ENCODE measurements around the gene SNTB2.
"Not testable (repeated sequence)": the region's sequence is repeated elsewhere in the genome, so short reads cannot be mapped to it uniquely, and the experiment has no call there.

The SNTB2 gene

DNA sequence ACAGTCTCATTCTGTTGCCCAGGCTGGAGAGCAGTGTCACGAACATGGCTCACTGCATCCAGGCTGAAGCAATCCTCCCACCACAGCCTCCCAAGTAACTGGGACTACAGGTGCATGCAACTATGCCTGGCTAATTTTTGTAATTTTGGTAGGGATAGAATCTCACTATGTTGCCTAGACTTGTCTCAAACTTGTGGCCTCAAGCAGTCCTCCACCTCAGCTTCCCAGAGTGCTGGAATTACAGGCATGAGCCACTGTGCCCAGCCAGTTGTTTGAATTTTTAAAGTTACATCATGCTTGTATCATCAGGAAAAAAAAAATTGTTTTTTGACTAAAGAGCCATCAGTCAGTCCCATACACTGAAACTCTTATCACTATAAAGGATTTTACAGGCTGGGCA is 107.1 kb downstream of the SNTB2 start:
- no peak for DNase-seq

DNA sequence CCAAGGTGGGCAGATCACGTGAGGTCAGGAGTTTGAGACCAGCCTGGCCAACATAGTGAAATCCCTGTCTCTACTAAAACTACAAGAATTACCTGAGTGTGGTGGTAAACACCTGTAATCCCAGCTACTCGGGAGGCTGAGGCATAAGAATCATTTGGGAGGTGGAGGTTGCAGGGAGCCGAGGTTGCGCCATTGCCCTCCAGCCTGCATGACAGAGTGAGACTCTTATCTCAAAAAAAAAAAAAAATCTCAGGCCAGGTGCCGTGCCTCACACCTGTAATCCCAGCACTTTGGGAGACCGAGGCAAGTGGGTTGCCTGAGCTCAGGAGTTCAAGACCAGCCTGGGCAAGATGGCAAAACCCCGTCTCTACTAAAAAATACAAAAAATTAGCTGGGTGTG is 109.8 kb downstream of the SNTB2 start:
- DNase-seq, result not testable (repeated sequence)

DNA sequence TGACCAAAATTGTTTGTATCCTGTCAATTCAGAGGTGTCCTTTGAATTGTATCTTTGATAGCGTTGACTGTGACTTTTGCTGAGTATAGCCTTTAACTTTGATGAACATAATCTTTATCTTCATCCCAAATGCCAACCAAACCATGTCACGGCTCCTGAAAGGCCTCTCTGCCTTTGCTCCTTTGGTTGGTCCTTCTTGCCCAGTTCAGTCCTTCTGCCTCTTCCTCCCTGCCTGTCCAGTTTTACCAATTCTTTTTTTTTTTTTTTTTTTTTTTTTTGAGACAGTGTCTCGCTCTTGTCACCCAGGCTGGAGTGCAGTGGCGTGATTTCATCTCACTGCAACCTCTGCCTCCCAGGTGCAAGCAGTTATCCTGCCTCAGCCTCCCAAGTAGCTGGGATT is 111.3 kb downstream of the SNTB2 start:
- no peak for DNase-seq

DNA sequence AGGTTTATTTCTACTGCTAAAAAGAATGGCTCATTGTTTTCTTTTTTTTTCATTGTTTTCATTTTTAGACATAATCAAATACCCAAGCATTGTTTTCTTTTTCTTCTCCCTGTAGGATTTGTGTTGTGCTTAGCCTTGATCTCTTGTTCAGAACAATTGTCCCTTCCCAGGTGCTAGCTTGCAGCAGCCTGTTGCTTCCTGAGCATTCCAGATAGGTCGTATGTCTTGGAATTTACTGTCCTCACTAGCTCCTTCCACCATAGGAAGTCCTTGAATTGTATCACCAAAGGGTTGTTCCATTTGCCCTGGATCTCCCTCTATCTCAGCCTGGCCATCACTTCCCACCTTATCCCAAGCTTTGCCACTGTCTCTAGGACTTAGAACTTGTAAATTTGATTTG is 114.2 kb downstream of the SNTB2 start:
- no peak for DNase-seq

DNA sequence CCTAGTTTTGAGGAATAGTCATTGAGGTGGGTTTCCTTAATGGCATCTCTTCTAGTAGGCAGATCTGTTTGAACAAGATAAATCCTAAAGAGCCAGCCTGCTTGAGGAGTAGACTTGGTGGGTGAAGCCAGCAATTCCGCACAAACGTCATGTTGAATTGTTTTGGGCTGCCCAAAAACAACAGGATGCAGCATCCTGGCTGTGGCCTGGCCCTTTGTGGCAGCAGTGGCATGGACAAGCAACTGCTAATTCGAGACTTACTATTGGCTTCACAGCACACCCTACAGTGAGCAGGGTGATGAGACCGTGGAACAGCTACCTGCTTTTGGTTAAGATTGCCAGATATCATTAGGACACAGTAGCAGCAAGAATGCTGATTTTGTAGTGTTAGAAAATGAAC is 114.9 kb downstream of the SNTB2 start:
- no peak for DNase-seq

DNA sequence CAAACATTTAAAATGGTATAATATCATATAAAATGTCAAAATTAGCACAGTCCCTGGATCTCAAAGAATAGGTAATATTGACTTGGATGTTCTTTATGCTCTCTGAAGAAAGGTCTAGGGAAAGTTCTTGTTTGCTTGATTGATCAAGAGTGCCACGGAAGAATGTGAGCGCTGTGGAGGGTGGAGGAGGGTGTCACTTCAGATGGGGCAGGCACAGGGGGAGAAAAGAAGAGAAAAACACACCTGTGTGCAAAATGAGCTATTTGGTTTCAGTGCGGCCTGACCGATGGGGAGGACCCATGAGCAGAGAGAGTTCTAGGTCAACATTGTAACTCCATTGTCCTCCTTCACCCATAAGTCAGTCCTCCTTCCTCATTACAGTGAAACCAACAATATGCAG is 115.3 kb downstream of the SNTB2 start:
- DNase-seq, result no peak

DNA sequence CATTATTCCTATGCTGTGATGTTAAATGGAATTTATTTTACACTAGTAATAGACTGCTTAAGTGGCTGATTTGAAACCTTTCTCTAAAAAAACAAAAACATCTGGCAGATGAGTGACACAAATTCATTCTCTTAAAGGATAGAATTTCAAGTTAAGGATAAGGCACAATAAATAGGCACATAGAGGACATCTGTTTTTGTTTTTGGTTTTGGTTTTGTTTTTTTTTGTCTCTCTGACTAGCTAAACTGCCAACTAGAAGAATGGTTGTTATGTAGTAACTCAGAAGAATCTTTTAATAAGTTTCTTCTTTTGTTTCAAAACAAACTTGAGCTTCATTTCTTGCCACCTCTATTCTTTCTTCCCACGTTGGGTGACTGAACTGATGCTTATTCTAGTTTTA is 119.1 kb downstream of the SNTB2 start:
- DNase-seq, result no peak

DNA sequence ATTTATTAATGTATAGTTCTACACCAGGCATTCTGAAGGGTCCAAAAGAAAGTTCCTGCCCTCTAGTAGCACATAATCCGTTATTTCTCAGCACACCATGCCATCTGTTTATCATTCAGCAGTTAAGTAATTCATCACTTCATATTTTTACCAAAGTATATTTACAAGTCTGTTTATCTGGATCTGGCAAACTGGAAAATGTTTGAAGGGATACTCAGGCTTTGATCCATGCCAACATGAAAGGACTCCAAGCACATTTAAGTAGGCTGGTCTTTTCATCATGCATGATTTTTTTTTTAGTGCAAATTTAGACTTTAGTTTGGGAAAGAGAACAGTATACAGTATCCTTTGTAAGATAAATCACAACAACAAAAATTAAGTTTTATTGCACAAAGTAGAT is 120.1 kb downstream of the SNTB2 start:
- DNase-seq, result no peak

DNA sequence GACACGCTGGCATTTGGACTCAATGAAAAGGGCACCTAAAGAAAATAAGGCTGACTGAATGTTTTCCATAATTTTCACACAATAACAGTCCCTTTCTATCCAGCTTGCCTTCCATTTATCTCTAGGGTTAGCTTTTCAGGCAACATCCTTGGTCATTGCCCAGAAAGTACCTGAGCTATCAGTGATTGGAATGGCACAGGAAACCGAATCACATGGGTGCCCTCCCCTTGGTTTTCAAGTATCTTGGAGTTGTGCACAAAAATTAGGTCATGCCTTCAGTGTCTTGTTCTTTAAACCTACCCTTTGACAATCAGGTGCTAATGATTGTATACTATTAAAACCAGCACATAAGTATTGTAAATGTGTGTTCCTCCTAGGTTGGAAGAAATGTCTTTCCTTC is 120.9 kb downstream of the SNTB2 start:
- DNase-seq, result no peak

DNA sequence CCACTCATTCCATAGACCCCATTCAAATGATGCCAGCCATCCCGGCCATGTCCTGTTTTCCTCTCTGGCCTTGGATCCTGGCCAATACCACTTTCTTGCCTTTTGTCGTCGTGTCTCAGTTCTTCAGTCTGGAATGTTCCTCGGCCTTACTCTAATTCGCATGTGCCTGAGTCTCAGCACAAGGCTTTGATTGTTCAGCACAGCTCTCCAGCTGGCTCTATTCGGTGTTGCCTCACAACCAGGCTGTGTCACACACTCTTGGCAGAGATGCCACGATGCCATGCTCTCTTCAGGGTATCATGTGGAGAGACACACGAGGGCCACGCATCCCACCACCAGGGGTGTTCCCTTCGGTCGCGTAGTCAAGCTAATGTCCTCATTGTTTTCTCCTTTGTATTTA is 122.4 kb downstream of the SNTB2 start:
- DNase-seq, result no peak

DNA sequence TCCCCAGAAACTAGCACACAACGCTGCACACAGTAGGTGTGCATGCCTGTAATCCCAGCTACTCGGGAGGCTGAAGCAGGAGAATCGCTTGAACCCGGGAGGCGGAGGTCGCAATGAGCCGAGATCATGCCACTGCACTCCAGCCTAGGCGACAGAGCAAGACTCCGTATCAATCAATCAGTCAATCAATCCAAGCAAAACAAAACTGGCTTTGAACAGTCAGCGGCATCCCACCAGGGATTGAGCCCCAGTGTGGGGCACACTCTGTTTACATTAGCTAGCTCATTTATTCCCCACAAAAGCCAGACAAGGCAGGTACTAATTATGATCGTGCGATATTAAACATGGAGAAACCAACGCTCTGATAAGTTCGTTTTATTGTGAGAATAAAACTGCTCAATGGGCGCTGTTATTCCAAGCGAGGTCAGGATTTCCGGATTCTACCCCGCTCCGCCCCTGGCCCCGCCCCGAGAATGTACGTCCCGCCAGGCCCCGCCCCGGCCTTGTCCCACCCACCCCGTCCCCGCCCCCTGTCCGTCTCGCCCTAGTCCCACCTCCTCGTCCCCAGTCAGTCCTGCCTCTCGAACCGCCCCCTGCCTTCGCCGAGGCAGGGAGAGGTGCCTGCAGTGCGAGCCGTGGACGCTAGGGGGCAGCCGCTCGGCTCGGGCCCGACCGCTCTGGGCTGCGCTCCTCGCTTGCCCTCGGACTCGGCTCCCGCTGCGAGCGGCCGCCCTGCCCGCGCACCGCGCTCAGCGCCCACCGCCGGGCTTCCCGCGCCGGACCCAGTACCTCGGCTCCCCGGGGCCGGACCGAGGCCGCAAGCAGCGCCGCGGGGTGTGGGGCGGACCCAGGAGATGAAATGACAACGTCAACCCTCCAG is 123.9 kb downstream of the SNTB2 start, which contains the start of gene VPS4A:
Gene VPS4A, plus strand, starts transcription at position 698 of the 880 bp plus-strand sequence. Its CDS starts 162 bp downstream, at position 860.
- peak; percentile 73 for DNase-seq

DNA sequence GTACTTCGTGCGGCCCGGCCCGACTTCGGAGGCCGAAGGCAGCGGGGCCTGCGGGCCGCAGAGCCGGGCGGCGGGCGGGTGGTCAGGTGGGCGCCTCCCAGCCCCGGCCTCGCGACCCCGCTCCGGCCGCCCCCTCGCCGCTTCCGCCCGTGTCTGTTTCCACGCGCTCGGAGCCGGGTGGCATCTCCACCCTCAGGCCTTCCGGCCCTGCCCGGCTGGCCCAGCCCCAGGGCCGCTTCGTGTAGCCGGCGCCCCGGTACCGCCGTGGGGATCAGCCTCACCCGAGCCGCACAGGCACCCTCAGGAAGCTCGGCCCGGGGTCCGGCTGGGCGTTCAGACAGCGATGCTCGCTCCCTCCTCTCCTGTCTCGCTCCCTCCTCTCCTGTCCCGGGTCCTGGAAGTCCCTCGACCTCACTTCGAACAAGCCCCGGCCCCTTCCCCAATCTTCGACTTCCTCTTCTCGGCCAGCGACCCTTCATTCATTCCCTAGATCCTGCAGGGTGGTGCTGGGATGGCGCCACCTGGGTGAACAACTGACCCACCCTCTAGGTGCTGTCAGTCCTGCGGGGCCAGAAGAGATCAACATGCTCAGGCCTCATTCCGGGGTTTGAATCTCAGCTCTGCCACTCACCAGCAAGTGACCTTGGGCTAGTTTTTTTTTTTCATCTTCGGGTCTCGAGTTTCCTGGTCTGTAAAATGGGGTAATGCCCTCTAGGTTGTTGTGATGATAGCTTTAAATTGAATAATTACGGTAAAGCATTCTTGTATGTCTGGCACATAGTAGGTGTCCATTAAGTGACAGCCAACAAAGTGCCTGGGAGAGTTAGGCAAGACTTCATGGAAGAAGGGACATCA is 124.8 kb downstream of the SNTB2 start:
- no peak for DNase-seq

DNA sequence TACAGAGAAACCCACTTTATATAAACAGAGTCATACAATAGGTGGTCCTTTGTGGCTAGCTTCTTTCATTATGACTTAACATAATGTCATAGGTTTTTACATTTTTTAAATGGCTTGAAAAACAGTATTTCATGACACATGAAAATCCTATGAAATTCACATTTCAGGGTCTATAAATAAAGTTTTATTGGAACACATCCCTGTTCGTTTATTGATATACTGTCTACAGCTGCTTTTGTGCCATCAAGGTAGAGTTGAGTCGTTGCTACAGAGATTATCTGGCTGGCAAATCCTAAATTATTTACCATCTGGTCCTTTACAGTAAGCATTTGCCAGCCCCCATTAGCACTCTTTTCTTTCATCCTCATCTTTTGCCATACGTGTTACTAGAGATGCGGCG is 126.5 kb downstream of the SNTB2 start:
- DNase-seq, result no peak

DNA sequence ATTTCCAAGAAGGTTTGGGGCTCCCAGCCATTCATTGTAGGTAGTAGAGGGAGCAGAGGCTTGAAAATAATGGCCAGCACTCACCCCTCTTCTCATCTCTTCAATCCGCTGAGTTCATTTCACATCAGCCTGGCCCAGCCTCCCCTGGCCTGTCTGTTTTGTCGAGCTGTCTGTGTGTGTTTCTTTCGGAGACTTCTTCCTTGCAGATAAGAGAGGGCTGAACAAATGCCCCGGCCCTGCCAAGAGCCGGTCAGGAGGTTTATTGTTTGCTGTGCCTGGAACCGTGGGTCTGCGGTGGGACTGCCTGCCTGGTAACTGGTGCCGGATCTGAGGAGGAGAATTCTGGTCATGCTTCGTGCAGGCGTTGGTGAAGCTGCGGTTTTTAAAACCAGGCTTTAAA is 127.6 kb downstream of the SNTB2 start:
- no peak for DNase-seq

DNA sequence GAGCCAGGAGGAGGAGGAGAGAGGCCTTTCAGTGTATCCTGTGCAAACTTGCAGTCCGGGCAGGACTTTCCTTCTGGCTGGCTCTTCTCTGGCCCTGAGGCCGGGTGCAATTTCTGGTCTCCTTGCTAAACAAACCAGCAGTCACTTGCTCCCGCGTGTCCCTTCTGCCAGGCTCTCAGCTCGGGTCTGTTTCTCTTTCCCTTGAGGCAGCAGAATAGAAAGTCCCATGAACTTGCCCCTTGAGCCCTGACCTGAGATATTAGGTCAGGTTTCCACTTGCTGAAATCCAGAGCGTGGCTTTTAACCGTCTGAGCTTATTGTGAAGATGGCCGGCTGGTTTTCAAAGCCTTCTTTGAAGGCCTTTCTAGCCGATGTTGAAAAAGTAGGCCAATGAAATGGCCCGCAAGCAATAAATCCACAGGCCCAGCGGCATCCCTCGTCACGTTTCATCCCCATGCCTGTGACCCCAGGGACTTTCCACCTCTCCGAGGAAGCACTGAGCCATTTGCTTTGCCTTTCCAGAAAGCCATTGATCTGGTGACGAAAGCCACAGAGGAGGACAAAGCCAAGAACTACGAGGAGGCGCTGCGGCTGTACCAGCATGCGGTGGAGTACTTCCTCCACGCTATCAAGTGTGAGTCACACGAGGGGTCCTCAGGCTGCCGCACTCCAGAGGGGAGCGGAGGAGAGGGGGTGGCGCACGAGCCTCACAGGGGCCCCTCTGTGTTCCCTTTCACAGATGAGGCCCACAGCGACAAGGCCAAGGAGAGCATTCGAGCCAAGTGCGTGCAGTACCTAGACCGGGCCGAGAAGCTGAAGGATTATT is 128.7 kb downstream of the SNTB2 start:
- DNase-seq, result no peak

DNA sequence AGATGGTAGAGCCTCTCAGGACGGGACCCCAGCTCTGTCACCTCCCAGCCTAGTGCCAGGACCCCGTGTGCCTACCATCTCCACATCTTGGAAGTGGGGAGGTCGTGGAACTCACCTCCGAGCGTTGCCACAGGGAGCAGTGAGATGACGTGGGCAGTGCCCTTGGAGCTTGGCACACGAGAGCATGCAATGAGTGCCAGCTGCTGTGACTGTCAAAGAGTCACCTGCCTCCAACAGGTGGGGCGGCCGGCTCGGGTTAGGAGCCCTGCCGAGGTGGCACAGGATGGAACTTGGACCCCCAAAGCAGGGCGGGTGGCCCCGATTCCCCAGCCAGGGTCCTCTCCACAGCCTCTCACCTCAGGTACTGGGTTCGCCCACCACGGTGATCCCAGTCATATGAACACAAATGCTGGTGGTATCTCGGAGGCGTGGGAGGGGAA is 129.7 kb downstream of the SNTB2 start:
- no peak for DNase-seq

DNA sequence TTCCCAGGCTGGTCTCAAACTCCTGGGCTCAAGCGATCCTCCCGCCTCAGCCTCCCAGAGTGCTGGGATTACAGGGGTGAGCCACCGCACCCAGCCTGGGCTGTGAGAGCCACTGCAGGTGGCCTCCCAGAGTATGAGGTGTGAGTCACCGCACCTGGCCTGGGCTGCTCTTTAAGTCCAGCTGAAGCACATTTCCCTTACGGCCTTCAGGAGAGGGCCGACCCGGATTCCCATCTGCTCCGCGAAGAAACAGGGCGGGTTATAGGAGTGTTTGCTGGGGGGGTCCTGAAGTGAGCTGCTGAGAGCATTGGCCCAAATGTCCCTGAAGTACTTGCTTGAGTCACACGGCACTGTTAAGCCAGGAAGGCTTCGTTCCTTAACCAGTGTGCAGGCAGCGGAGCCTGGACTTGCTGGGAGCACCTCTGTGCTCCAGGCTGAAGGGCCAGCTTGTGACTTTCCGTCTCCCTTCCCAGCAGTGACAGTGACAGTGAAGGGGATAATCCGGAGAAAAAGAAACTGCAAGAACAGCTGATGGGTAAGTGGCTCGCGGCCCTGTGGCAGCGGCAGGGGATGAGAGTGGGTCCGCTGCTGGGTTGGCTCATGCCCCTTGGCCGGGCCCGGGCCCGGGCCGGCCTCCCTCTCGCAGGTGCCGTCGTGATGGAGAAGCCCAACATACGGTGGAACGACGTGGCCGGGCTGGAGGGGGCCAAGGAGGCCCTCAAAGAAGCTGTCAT is 131.4 kb downstream of the SNTB2 start:
- DNase-seq, result no peak

DNA sequence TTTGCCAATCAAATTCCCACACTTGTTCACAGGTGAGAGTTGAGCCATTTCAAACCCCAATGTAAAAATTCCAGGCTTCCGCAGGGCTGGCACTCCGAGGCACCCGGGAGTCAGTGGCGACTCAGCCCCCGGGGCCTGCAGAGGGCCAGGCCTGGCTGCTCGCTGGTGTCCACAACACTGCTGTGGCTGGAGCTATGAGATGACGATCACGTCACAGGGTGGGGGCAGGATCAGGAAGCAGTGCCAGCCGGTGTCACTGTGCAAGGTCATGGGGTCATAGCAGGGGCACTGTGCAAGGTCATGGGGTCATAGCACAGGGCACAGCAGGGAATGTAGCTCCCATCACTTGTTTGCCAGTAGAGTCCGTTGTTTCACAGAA is 131.9 kb downstream of the SNTB2 start:
- no peak for DNase-seq

DNA sequence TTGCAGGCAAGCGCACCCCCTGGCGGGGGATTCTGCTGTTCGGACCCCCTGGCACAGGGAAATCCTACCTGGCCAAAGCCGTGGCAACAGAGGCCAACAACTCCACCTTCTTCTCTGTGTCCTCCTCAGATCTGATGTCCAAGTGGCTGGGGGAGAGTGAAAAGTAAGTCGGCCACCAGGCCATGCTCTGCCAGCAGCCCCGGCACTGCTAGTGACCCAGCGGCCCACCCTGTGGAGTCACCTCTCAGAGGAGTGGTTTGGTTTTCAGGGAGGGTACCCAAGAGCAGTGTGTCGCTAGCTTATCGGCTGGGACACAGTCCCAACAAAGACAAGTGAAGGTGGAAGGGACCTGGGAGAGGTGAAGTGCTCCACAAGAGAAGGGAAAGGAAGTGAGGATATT is 132.4 kb downstream of the SNTB2 start:
- DNase-seq, result no peak

DNA sequence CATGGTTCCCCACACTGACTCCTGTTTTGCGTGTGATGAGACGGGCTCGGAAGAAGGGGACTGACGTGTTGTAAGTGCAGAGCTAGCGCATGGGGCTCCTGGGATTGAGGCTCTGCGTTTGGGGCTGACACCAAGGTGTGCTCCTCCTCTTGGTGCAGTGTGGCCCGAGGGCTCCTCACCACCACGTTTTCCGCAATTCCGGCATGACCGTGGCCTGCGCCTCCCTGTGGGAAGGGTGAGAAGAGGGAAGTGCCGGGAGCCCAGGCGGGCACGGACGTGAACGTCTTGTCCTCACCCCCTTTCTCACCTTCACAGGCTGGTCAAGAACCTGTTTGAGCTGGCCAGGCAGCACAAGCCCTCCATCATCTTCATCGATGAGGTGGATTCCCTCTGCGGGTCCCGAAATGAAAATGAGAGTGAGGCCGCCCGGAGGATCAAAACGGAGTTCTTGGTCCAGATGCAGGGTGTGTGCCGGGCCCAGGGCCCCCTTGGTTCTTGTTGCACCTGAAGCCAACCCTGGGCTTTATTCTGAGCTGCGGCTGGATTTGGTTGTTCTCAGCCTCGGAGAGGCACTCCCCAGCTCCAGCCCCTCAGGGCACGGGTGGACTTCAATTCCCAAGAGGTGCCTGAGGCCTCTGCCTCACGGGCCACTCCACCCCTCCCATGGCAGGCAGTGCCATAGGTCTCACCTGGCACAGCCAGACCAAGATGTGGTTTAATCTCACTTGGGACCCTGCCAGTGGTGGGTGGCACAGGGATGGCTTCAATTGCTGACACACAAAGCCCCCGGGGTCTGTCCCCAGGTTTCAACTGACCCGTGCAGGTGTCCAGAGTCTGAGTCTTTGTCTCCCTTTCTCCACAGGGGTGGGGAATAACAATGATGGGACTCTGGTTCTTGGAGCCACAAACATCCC is 133.1 kb downstream of the SNTB2 start:
- DNase-seq, result no peak

DNA sequence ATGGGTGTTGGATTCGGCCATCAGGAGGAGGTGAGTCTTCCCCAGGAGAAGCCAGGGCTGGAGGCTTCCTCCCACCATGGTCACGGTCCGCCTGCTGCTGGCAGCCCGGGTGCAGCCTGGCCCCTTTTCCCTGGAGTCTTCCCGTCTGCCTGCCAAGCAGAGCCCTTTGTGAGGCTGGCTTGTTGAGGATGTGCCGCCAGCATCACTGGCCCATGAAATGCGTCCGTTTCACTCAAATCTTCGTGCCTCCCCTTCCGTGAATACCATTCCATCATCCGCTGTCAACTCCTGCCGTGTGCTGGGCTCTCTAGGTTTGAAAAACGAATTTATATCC is 133.7 kb downstream of the SNTB2 start:
- no peak for DNase-seq
